ENCODE results near the gene SNAP47.
A peak's percentile ranks its signal among the peaks of the same experiment; 100 is the strongest.

Gene SNAP47

DNA sequence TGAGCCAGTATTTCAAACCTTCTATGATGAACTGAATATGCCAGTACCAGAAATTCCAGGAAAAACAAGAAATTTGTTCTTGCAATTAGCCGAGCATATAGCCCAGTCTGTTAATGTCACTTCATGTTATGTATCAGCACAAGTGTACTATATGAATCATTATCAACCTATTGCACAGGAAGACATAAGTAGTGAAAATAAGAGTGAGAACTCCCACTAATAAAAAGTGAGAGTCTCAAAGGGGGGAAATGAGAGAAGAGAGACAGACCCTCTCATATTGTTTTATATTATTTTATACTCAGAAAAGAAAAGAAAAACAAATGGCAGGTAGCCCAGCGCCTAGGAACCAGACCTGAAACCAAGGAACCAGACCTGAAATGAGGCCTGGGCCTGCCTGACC, 16.3 kb upstream of the SNAP47 start:
- no peak for DNase-seq (ENCODE audit: low read depth)
- no peak overlapping the region for H3K4me3 ChIP-seq (ENCODE audit: low read depth, low read length)
- TF ChIP-seq, protein P1, sequence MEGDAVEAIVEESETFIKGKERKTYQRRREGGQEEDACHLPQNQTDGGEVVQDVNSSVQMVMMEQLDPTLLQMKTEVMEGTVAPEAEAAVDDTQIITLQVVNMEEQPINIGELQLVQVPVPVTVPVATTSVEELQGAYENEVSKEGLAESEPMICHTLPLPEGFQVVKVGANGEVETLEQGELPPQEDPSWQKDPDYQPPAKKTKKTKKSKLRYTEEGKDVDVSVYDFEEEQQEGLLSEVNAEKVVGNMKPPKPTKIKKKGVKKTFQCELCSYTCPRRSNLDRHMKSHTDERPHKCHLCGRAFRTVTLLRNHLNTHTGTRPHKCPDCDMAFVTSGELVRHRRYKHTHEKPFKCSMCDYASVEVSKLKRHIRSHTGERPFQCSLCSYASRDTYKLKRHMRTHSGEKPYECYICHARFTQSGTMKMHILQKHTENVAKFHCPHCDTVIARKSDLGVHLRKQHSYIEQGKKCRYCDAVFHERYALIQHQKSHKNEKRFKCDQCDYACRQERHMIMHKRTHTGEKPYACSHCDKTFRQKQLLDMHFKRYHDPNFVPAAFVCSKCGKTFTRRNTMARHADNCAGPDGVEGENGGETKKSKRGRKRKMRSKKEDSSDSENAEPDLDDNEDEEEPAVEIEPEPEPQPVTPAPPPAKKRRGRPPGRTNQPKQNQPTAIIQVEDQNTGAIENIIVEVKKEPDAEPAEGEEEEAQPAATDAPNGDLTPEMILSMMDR (IDR thresholded peaks at IDR 0.05; ENCODE audit: insufficient read depth, low read depth, low read length, missing control alignments) = no peak

DNA sequence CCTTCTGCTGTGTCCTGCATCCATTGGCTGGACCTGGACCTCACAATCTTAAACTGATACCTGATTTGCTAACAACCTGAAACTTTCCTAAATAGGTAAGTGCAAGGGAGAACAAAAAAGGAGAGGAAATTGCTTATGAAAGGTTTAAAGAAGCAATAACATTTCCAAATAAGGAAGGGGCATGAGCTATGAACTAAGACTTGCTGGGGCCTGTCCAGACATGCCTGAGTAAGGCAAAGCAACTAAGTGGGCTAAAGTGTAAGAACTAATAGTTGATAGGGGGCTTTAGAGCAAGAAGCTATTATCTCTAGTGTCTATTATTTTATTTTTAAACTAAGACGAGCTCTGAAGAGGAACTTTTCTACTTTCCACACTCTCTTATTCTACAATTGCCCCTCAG, 11.8 kb upstream of the SNAP47 start:
- no peak for DNase-seq (ENCODE audit: low read depth)
- TF ChIP-seq, protein P1 (IDR thresholded peaks at IDR 0.05; ENCODE audit: insufficient read depth, low read depth, low read length, missing control alignments) = no peak
- H3K4me3 ChIP-seq (ENCODE audit: low read depth, low read length) = no peak overlapping the region

DNA sequence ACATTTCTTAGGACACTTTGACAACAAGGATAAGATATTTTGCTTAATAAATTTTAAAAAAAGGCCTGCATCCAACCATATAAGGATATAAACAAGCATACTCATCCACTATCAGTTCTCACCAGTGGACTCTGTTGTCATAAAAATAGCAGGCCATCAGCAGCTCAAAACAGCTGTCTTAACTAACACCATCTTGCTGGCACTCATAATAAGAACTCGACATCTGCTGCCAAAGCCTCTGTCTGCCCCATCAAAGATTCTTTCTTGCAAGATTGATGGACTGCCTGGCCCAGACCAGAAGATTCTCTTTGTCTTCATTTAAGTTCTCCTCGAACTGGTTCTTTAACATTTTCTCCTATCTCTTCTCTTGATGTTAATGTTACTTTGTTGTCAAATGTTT, 10.2 kb upstream of the SNAP47 start:
- H3K4me3 ChIP-seq (ENCODE audit: low read depth, low read length) = no peak overlapping the region
- DNase-seq (ENCODE audit: low read depth) = no peak
- TF ChIP-seq, protein P1 (IDR thresholded peaks at IDR 0.05; ENCODE audit: insufficient read depth, low read depth, low read length, missing control alignments) = no peak

DNA sequence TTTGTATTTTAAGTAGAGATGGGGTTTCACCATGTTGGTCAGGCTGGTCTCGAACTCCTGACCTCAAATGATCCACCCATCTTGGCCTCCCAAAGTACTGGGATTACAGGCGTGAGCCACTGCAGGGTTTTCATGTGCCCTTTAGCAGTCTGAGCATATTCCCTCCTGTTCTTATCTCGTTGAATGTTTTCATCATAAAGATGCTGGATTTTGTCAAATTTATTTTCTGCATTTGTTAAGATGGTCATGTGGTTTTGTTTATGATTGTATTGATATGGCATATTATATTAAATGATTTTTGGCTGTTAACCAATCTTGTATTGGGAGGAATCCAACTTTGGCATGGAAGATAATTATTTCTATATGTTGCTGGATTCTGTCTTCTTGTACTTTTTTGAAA, 8.9 kb upstream of the SNAP47 start:
- DNase-seq (ENCODE audit: low read depth) = no peak
- TF ChIP-seq, protein P1 (IDR thresholded peaks at IDR 0.05; ENCODE audit: insufficient read depth, low read depth, low read length, missing control alignments) = no peak
- H3K4me3 ChIP-seq (ENCODE audit: low read depth, low read length) = no peak overlapping the region

DNA sequence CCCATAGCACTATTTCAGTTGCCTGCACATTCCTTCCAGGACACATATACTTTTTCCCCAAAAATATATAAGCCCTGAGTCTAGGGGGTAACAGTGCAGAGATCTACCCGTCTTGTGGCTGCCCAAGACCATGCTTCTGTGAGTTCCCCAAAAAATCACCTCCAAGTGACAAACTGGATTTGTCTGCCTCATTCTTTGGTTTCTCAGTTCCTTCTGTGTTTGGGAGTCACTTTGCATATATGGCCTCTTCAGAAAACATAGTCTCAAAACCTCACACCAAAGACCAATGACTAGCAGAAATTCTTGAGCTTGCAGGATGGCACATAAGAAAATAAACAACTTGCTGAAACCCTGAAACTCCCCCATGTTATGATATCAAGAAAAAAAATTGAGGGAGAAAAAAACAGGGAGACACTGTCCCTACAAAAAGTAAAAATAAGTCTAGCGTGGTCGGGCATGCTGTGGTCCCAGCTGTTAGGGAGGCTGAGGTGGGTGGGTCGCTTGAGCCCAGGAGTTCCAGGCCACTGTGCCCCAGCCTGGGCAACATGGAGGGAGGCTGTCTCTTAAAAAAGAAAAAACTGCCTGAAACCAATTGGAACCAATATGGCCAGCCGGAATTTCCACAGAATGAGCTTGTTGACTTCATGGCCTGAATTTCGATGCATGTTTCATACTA, 8.2 kb upstream of the SNAP47 start:
- H3K4me3 ChIP-seq (ENCODE audit: low read depth, low read length) = no peak overlapping the region
- TF ChIP-seq, protein P1 (IDR thresholded peaks at IDR 0.05; ENCODE audit: insufficient read depth, low read depth, low read length, missing control alignments) = no peak
- DNase-seq (ENCODE audit: low read depth) = peak; percentile 33

DNA sequence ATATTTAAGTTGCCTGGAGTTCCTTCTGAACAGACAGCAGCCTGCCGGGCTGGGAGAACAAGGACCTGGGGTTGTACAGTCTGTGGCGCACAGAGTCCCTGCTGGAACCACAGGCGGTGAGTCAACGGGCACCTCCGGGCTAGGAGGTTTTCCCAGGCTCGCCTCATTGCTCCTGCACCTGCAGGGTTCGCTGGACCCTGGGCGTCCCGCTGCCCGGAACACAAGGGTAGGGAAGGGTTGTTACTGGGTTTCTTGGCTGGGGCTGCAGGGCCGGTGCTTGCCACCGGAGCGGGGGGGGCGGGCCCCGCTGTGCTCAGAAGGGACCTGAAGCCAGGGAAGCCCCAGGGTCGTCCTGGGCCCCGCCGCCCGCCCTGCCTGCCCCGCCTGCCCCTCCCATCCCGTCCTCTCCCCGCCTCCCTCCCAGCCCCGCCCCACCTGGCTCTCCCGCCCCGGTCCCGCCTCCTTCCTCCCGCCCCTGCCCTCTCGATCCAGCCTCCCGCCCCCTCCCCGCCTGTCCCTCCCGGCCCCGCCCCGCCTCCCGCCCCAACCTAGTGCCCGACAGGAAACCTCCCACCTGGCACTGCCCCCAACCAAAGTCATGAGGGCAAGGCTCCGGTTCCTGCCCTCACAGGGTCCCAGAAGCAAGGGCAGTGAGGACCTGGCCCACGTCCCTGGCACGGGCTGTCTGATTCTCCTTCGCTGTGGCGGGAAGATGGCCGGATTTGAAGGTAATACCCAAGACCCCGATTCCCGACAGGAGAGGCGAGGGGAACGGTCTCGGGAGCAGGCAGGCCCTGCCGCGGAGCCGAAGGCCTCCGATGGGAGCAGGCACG, 7.0 kb upstream of the SNAP47 start:
- DNase-seq (ENCODE audit: low read depth) = peak; percentile 77
- TF ChIP-seq, protein P1 (IDR thresholded peaks at IDR 0.05; ENCODE audit: insufficient read depth, low read depth, low read length, missing control alignments) = no peak
- peak overlapping the region; percentile 64 for H3K4me3 ChIP-seq (ENCODE audit: low read depth, low read length)
